Transverse colon (tissue), 4 donors: ENCODE results near the gene STRA8. TPM values are rescaled to one million over a fixed set of nuclear protein-coding genes. Genes with fewer than 3 reads are reported as not detected.
"Not testable (repeated sequence)": the region's sequence is repeated elsewhere in the genome, so short reads cannot be mapped to it uniquely, and the experiment has no call there.

Experiments
- DNase-seq: peaks from one replicate; pipeline ENCODE4 v3.0.0-alpha.2; 2019
- H3K27ac ChIP-seq, 4 donors: fragments of 200-600 bp; sonication (generic); 2 replicates each; pipeline ENCODE4 v1.5.1; 2016 to 2018; ENCODE audit warnings: inconsistent platforms in 4 of 4
- H3K27me3 ChIP-seq: fragments of 200-600 bp; sonication (generic); 2 replicates; pipeline ENCODE4 v1.5.1; 2017; ENCODE audit warnings: inconsistent platforms
- H3K36me3 ChIP-seq, 4 donors: fragments of 200-600 bp; sonication (generic); 2 replicates each; pipeline ENCODE4 v1.5.1; 2017 to 2019; ENCODE audit warnings: inconsistent platforms in 4 of 4
- H3K4me1 ChIP-seq, 4 donors: fragments of 200-600 bp; sonication (generic); 2 replicates each; pipeline ENCODE4 v1.5.1; 2017 to 2020; ENCODE audit warnings: inconsistent platforms in 4 of 4
- H3K4me3 ChIP-seq, 4 donors: fragments of 200-600 bp; sonication (generic); 1 replicate in 1 of 4; 2 replicates in 3 of 4; pipeline versions ENCODE4 v1.5.1 to v1.6.1; 2017 to 2019; ENCODE audit warnings: inconsistent platforms in 4 of 4
- H3K9me3 ChIP-seq, 2 donors: fragments of 200-600 bp; sonication (generic); 2 replicates each; pipeline ENCODE4 v1.5.1; 2017 to 2019; ENCODE audit warnings: inconsistent platforms in 2 of 2
- EP300 ChIP-seq: sonication (generic); formaldehyde crosslinking; IDR thresholded peaks from one replicate; pipeline ENCODE4 v1.6.1; 2017; ENCODE audit warnings: antibody characterized with exemption, low read depth
- POLR2A ChIP-seq: fragments of 450-650 bp; IDR thresholded peaks from one replicate; pipeline ENCODE4 v1.6.1; 2016; ENCODE audit warnings: antibody characterized with exemption, mild to moderate bottlenecking, moderate library complexity
- POLR2AphosphoS5 ChIP-seq, 3 donors: sonication (generic); formaldehyde crosslinking; IDR thresholded peaks; one replicate each; pipeline ENCODE4 v1.6.1; 2016; ENCODE audit warnings: antibody characterized with exemption in 3 of 3
- WGBS, 2 donors: methylation state at CpG; one replicate each; pipeline ENCODE4 v1.1.5; 2018; ENCODE audit warnings: low coverage in 1 of 2; 5-methylcytosine and 5-hydroxymethylcytosine counted together
- in situ Hi-C, 4 donors: fragments of 200-750 bp; cut with MboI; loops; one replicate each; pipeline versions ENCODE4 v1.15.0 to v1.15.1; 2017; ENCODE audit warnings: low sequenced_read_pairs in 3 of 4, low pct_ligation_motif_present in 1 of 4, low pct_unique_long_range_greater_than_20kb in 1 of 4
- intact Hi-C: fragments of 100-400 bp; cut with DNase I; formaldehyde crosslinking; loops from one replicate; pipeline ENCODE4 v1.15.1; 2023; ENCODE audit warnings: low total_unique reads
- total RNA-seq, 4 donors: library from RNA; depleted of rRNA; stranded (reverse); fragments of >200 nt; gene quantifications; one replicate each; pipeline ENCODE4 v1.1.0, GENCODE V29; 2016
- TF ChIP-seq, protein P1 (sequence below), 5 experiments: fragments of 200-600 bp in 3 of 5; fragments of 450-650 bp in 2 of 5; sonication (generic) in 3 of 5; IDR thresholded peaks; 1 replicate in 2 of 5; 2 replicates in 3 of 5; pipeline ENCODE4 v1.5.1; 2016 to 2017; ENCODE audit warnings: antibody characterized with exemption in 5 of 5, inconsistent platforms in 3 of 5, mild to moderate bottlenecking in 2 of 5, moderate library complexity in 1 of 5

Gene STRA8
- total RNA-seq, 4 donors from 2014 or later: not detected

DNA sequence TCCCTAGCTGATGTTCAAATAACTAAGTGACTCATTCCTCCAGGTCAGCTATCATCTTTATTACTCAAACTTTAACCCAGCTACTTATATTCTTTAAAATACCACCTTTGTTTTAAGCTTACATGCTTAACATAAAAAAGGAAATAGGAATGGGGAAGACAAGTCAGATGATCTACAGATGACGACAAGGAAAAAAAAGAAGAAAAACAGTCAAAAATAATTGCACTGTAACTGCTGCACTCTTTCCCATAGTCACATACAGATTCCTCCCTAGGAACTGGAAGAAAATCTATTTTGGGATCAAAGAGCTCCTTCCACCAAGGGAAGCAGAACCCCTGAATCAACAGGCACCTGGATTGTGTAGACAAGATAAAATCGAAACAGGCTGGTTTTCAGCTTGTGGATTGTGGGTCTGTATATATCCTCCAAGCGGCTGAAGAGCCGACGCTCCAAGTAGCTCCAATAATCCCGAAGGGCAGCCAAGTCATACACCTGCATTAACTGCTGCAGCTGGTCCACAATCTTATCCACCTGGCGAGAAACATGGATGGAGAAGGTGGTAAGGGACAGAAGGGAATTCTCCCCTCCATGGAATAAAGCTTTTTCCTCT, 24.3 kb upstream of the STRA8 start:
- TF ChIP-seq EP300 (no peak), POLR2AphosphoS5 (IDR thresholded peaks at IDR 0.05) (no peak), POLR2A (no peak)
- TF ChIP-seq, protein P1, sequence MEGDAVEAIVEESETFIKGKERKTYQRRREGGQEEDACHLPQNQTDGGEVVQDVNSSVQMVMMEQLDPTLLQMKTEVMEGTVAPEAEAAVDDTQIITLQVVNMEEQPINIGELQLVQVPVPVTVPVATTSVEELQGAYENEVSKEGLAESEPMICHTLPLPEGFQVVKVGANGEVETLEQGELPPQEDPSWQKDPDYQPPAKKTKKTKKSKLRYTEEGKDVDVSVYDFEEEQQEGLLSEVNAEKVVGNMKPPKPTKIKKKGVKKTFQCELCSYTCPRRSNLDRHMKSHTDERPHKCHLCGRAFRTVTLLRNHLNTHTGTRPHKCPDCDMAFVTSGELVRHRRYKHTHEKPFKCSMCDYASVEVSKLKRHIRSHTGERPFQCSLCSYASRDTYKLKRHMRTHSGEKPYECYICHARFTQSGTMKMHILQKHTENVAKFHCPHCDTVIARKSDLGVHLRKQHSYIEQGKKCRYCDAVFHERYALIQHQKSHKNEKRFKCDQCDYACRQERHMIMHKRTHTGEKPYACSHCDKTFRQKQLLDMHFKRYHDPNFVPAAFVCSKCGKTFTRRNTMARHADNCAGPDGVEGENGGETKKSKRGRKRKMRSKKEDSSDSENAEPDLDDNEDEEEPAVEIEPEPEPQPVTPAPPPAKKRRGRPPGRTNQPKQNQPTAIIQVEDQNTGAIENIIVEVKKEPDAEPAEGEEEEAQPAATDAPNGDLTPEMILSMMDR (IDR thresholded peaks at IDR 0.05): no peak
- no peak overlapping the region for H3K4me3 ChIP-seq
- H3K36me3 ChIP-seq: peaks cover 0 to 9% (median 0%) of the 10 kb centered on the region in 4 donors
- WGBS, 2 donors: 76 to 90% methylated on average over 2 to 7 of the region's 7 CpGs
- in situ Hi-C loops: no loop called here
- peaks cover 0 to 15% (median 8%) of the 10 kb centered on the region in 4 donors for H3K4me1 ChIP-seq
- H3K27me3 ChIP-seq: no peaks in the 10 kb centered on the region
- H3K9me3 ChIP-seq: no peaks in the 10 kb centered on the region
- DNase-seq: no peak
- intact Hi-C loops: no loop called here
- no peak overlapping the region for H3K27ac ChIP-seq

DNA sequence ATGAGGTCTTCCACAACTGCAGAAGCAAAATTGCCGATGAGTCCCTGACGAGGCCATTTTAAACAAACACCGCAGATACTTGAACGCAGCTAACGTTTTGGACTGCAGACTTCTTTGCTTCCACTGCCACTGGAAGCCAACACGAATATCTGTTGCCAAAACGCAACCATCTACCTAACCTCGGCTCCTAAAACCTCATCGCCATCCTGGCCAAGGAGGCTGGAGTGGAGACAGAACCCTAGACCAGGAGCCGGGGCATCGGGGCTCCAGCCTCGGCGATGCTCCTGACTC, 22.8 kb upstream of the STRA8 start:
- Histone ChIP-seq H3K27me3 (no peaks in the 10 kb centered on the region), H3K4me3 (peak overlapping the region; percentile 71 to 90 (median 78)), H3K36me3 (no peaks in the 10 kb centered on the region), H3K27ac (peak overlapping the region; percentile 86 to 95 (median 90)), H3K4me1 (peaks cover 0 to 15% (median 8%) of the 10 kb centered on the region in 4 donors), H3K9me3 (no peaks in the 10 kb centered on the region)
- DNase-seq: no peak
- in situ Hi-C loops: no loop called here
- WGBS, 2 donors: 0 to 2% methylated on average over 9 to 13 of the region's 13 CpGs
- TF ChIP-seq EP300 (no peak), POLR2A (no peak), POLR2AphosphoS5 (IDR thresholded peaks at IDR 0.05) (no peak)
- TF ChIP-seq, protein P1 (IDR thresholded peaks at IDR 0.05): no peak
- intact Hi-C loops: no loop called here

DNA sequence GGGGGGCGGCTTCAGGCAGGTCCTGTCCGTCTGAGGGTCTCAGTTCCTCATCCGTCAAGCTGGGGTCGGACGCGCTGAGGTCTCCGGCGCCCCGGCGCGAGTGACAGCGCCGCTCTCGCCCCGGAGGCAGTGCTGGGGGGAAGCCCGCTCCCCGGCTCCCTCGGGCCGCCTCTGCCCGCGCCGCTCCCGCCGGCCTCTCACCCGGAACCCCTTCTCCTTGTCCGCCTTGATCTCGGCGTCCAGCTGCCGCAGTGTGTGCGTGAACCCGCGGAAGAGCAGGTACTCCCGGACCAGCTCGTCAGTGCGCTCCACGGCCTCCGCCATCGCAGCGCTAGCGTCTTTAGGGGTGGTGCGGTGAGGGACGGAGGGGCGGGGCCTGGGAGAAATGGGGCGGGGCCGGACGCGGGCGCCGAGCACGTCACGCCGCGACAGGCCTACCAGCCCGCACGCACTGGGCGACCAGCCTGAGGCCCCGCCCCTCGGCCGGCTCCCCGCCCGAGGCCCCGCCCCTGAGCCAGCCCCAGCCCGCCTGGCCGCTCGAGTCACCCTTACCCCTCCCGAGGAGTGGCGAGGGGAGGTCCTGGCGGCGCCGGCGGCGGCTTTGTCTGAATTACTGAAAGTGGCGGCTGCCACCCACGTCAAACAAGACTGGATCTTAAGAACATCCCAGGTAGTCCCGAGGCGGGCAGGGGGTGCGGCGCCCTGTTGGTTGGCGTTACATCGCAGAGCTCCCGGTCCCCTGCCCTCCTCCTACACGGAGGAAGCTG, 22.3 kb upstream of the STRA8 start, which contains the start of gene WDR91:
TSS of gene WDR91 (minus strand) at position 348 of the 767 bp plus-strand sequence. CDS start at position 324, 24 bp downstream.
- peaks cover 0 to 15% (median 8%) of the 10 kb centered on the region in 4 donors for H3K4me1 ChIP-seq
- peak within 1 kb of the TSS; percentile 86 to 95 (median 90) for H3K27ac ChIP-seq
- 1% methylated on average over 59 of the region's 82 CpGs; no CpG with 5 or more reads in 1 of the 2 donors for WGBS, 2 donors
- no peaks in the 10 kb centered on the region for H3K9me3 ChIP-seq
- no peak for TF ChIP-seq EP300
- peak; percentile 85 for TF ChIP-seq POLR2A
- TF ChIP-seq POLR2AphosphoS5 (IDR thresholded peaks at IDR 0.05): peak; percentile 91 to 96 (median 92)
- in situ Hi-C loops: no loop called here
- intact Hi-C loops: no loop called here
- peak; percentile 98 for DNase-seq
- peak within 1 kb of the TSS; percentile 71 to 90 (median 78) for H3K4me3 ChIP-seq
- H3K36me3 ChIP-seq: no peaks in the 10 kb centered on the region
- no peaks in the 10 kb centered on the region for H3K27me3 ChIP-seq

DNA sequence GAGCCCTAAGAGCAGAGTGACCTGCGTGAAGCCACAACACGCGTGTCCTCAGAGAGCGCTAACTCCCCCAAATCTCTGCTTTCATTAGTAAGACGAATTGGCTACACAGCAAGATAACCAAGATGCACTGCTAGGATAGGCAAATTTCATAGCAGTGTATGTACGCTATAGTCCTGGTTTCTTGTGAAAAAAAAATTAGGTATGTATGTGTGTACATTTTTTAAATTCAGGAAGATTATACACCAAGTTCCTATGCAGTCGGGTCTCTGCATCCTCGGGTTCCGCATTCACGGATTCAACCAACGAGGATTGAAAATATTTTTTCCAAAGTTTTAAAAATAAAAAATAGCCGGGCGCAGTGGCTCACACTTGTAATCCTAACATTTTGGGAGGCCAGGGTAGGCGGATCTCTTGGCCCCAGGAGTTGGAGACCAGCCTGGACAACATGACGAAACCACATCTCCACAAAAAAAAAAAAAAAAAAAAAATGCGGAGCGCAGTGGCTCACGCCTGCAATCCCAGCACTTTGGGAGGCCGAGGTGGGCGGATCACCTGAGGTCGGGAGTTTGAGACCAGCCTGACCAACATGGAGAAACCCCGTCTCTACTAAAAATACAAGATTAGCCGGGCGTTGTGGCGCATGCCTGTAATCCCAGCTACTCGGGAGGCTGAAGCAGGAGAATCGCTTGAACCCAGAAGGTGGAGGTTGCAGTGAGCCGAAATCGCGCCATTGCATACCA, 21.5 kb upstream of the STRA8 start:
- in situ Hi-C loops, intact Hi-C loops, H3K27me3 ChIP-seq, H3K9me3 ChIP-seq, H3K36me3 ChIP-seq: not testable (repeated sequence)
- peaks cover 0 to 15% (median 8%) of the 10 kb centered on the region in 4 donors for H3K4me1 ChIP-seq
- peak; percentile 28 for DNase-seq
- 49 to 54% methylated on average over 25 to 30 of the region's 30 CpGs for WGBS, 2 donors
- H3K27ac ChIP-seq: peak overlapping the region; percentile 86 to 95 (median 90)
- peak overlapping the region; percentile 17 to 82 (median 72) for H3K4me3 ChIP-seq

DNA sequence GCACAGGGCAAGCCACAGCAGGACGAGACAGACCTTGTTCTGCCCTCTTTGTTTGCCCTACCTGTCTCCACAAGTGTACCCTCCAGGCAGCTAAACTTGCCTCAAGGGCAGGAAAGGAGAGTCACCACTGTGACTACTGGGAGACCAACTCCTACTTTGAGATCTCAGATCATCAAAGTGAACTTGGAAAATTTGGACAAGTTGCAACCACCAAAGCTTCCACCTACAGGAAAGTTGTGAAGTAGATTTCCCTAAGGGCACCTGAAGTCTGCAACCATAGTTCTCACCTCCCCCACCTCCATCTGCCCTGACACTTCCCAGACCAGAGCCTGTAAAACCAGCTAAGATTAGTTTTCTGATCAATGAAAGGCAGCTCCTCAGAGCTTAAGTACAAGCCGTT, 19.8 kb upstream of the STRA8 start:
- in situ Hi-C loops: no loop called here

More for the DNA sequence above, 19.8 kb upstream of the STRA8 start:
- no peak for TF ChIP-seq EP300
- TF ChIP-seq, protein P1 (IDR thresholded peaks at IDR 0.05): no peak
- TF ChIP-seq POLR2AphosphoS5 (IDR thresholded peaks at IDR 0.05): no peak
- no peak for TF ChIP-seq POLR2A
- H3K36me3 ChIP-seq: no peaks in the 10 kb centered on the region
- no peaks in the 10 kb centered on the region for H3K9me3 ChIP-seq
- DNase-seq: no peak
- H3K4me3 ChIP-seq: no peak overlapping the region
- no peak overlapping the region for H3K27ac ChIP-seq
- H3K27me3 ChIP-seq: no peaks in the 10 kb centered on the region
- H3K4me1 ChIP-seq: peaks cover 0 to 20% (median 14%) of the 10 kb centered on the region in 4 donors
- 82% methylated on average over 2 of the region's 2 CpGs; no CpG with 5 or more reads in 1 of the 2 donors for WGBS, 2 donors
- intact Hi-C loops: no loop called here
